Parathyroid adenoma (tissue), 2 donors: Measurements from ENCODE around the gene PID1.

Experiments used
- H2AFZ ChIP-seq: fragments of 300-600 bp; sonication (generic); one replicate; pipeline ENCODE4 v1.7.0; 2017; ENCODE audit warnings: antibody characterized with exemption, mild to moderate bottlenecking
- H3K27ac ChIP-seq: fragments of 300-600 bp; sonication (generic); one replicate; pipeline ENCODE4 v1.7.0; 2017
- H3K27me3 ChIP-seq: fragments of 300-600 bp; sonication (generic); one replicate; pipeline ENCODE4 v1.7.0; 2017; ENCODE audit warnings: low read length; ENCODE audit not compliant: control insufficient read depth, insufficient read depth
- H3K36me3 ChIP-seq: fragments of 300-600 bp; sonication (generic); one replicate; pipeline ENCODE4 v1.7.0; 2017; ENCODE audit warnings: low read length; ENCODE audit not compliant: control insufficient read depth, insufficient read depth
- H3K4me1 ChIP-seq: fragments of 300-600 bp; sonication (generic); one replicate; pipeline ENCODE4 v1.7.0; 2017; ENCODE audit warnings: control low read depth
- H3K4me2 ChIP-seq: fragments of 300-600 bp; sonication (generic); one replicate; pipeline ENCODE4 v1.7.0; 2017; ENCODE audit warnings: low read length
- H3K4me3 ChIP-seq: fragments of 300-600 bp; sonication (generic); one replicate; pipeline ENCODE4 v1.7.0; 2017; ENCODE audit warnings: low read depth, low read length
- H3K79me2 ChIP-seq: fragments of 300-600 bp; sonication (generic); one replicate; pipeline ENCODE4 v1.7.0; 2017; ENCODE audit warnings: control low read depth
- H3K9ac ChIP-seq: fragments of 300-600 bp; sonication (generic); one replicate; pipeline ENCODE4 v1.7.0; 2017; ENCODE audit warnings: mild to moderate bottlenecking
- H3K9me3 ChIP-seq: fragments of 300-600 bp; sonication (generic); one replicate; pipeline ENCODE4 v1.7.0; 2017; ENCODE audit warnings: low read length; ENCODE audit not compliant: control insufficient read depth
- CTCF ChIP-seq: fragments of 300-600 bp; sonication (generic); IDR thresholded peaks from one replicate; pipeline ENCODE4 v1.7.0; 2017; ENCODE audit warnings: antibody characterized with exemption, mild to moderate bottlenecking
- donor health status: primary hyperparathyroidism.

PID1 gene

GRCh38 chr2:229181641-229182040, 89.4 kb downstream of the PID1 start:
- Histone ChIP-seq H2AFZ (no peak overlapping the region), H3K4me2 (no peak overlapping the region), H3K27me3 (no peaks in the 10 kb centered on the region), H3K36me3 (no peaks in the 10 kb centered on the region), H3K9me3 (no peaks in the 10 kb centered on the region), H3K9ac (no peak overlapping the region), H3K4me1 (peaks cover 4% of the 10 kb centered on the region), H3K79me2 (no peaks in the 10 kb centered on the region), H3K27ac (no peak overlapping the region), H3K4me3 (no peak overlapping the region)
- TF ChIP-seq CTCF = no peak

GRCh38 chr2:229180658-229181057, 90.4 kb downstream of the PID1 start:
- Histone ChIP-seq H3K79me2 (no peaks in the 10 kb centered on the region), H3K27me3 (no peaks in the 10 kb centered on the region), H3K36me3 (no peaks in the 10 kb centered on the region), H3K9me3 (no peaks in the 10 kb centered on the region), H3K4me2 (no peak overlapping the region), H3K4me3 (no peak overlapping the region), H3K27ac (no peak overlapping the region), H2AFZ (no peak overlapping the region), H3K9ac (no peak overlapping the region), H3K4me1 (peaks cover 4% of the 10 kb centered on the region)
- no peak for TF ChIP-seq CTCF

GRCh38 chr2:229179628-229180027, 91.5 kb downstream of the PID1 start:
- no peaks in the 10 kb centered on the region for H3K9me3 ChIP-seq
- no peak for TF ChIP-seq CTCF
- H3K4me3 ChIP-seq = no peak overlapping the region
- no peaks in the 10 kb centered on the region for H3K27me3 ChIP-seq
- H3K4me1 ChIP-seq = peaks cover 4% of the 10 kb centered on the region
- H3K9ac ChIP-seq = no peak overlapping the region
- no peak overlapping the region for H3K27ac ChIP-seq
- H3K79me2 ChIP-seq = no peaks in the 10 kb centered on the region
- no peaks in the 10 kb centered on the region for H3K36me3 ChIP-seq
- no peak overlapping the region for H3K4me2 ChIP-seq
- H2AFZ ChIP-seq = no peak overlapping the region

GRCh38 chr2:229178706-229179105, 92.4 kb downstream of the PID1 start:
- Histone ChIP-seq H2AFZ (no peak overlapping the region), H3K9ac (no peak overlapping the region), H3K79me2 (no peaks in the 10 kb centered on the region), H3K4me2 (no peak overlapping the region), H3K27me3 (no peaks in the 10 kb centered on the region), H3K4me3 (no peak overlapping the region), H3K4me1 (peaks cover 4% of the 10 kb centered on the region), H3K9me3 (no peaks in the 10 kb centered on the region), H3K36me3 (no peaks in the 10 kb centered on the region), H3K27ac (no peak overlapping the region)
- TF ChIP-seq CTCF = no peak

GRCh38 chr2:229178117-229178516, 93.0 kb downstream of the PID1 start:
- no peak overlapping the region for H3K4me2 ChIP-seq
- no peaks in the 10 kb centered on the region for H3K27me3 ChIP-seq
- peaks cover 4% of the 10 kb centered on the region for H3K4me1 ChIP-seq
- H3K27ac ChIP-seq = no peak overlapping the region
- no peak overlapping the region for H2AFZ ChIP-seq
- no peaks in the 10 kb centered on the region for H3K9me3 ChIP-seq
- no peak overlapping the region for H3K4me3 ChIP-seq
- H3K9ac ChIP-seq = no peak overlapping the region
- no peaks in the 10 kb centered on the region for H3K79me2 ChIP-seq
- TF ChIP-seq CTCF = no peak
- no peaks in the 10 kb centered on the region for H3K36me3 ChIP-seq
